Body of pancreas (tissue), 4 donors: ENCODE data around the gene PNMA8C. TPM values are rescaled to one million over a fixed set of nuclear protein-coding genes. Genes with fewer than 3 reads are reported as not detected.
A peak's percentile ranks its signal among the peaks of the same experiment; 100 is the strongest.

Experiments used
- ATAC-seq: fragments of 150-250 bp; one replicate; pipeline ENCODE4 v1.9.1; 2016
- DNase-seq, 4 donors: peaks; one replicate each; pipeline ENCODE4 v3.0.0-alpha.2; 2019
- H3K27ac ChIP-seq, 4 donors: fragments of 200-600 bp; sonication (generic); 1 replicate in 3 of 4; 2 replicates in 1 of 4; pipeline versions ENCODE4 v1.5.1 to v1.6.1; 2016 to 2019; ENCODE audit warnings: mild to moderate bottlenecking in 1 of 4, mixed read lengths in 1 of 4, moderate library complexity in 1 of 4
- H3K27me3 ChIP-seq, 2 donors: fragments of 200-600 bp; sonication (generic); one replicate each; pipeline ENCODE4 v1.6.0; 2016; ENCODE audit warnings: mild to moderate bottlenecking in 1 of 2
- H3K36me3 ChIP-seq, 2 donors: fragments of 200-600 bp; sonication (generic); replicated peaks in 1 of 2; 2 replicates each; pipeline ENCODE4 v1.5.1; 2016; ENCODE audit warnings: low read depth in 2 of 2; ENCODE audit not compliant: insufficient read depth in 1 of 2
- H3K4me1 ChIP-seq: fragments of 200-600 bp; sonication (generic); one replicate; pipeline ENCODE4 v1.6.0; 2016
- H3K4me3 ChIP-seq, 2 donors: fragments of 200-600 bp; sonication (generic); 1 replicate in 1 of 2; 2 replicates in 1 of 2; pipeline ENCODE4 v1.5.1; 2016 to 2019
- H3K9me3 ChIP-seq, 3 donors: fragments of 200-600 bp; sonication (generic); 1 replicate in 2 of 3; 2 replicates in 1 of 3; pipeline ENCODE4 v1.5.1; 2016
- POLR2A ChIP-seq, 3 donors: fragments of 450-650 bp; IDR thresholded peaks; one replicate each; pipeline ENCODE4 v1.6.1; 2016; ENCODE audit warnings: antibody characterized with exemption in 3 of 3, mild to moderate bottlenecking in 2 of 3
- WGBS, 2 donors: methylation state at CpG; one replicate each; pipeline ENCODE4 v1.1.5; 2017; 5-methylcytosine and 5-hydroxymethylcytosine counted together
- intact Hi-C: fragments of 100-400 bp; cut with DNase I; formaldehyde crosslinking; loops from one replicate; pipeline ENCODE4 v1.15.1; 2023
- total RNA-seq, 2 donors: library from RNA; depleted of rRNA; stranded (reverse); fragments of >200 nt; gene quantifications; one replicate each; pipeline ENCODE4 v1.1.0, GENCODE V29; 2016
- TF ChIP-seq, protein P1 (sequence below), 7 experiments: fragments of 450-650 bp in 4 of 7; fragments of 200-600 bp in 3 of 7; sonication (generic) in 3 of 7; IDR thresholded peaks; one replicate each; pipeline ENCODE4 v1.5.1; 2016 to 2019; ENCODE audit warnings: antibody characterized with exemption in 7 of 7

The PNMA8C gene
- total RNA-seq, 2 donors from 2014 or later: not detected

DNA sequence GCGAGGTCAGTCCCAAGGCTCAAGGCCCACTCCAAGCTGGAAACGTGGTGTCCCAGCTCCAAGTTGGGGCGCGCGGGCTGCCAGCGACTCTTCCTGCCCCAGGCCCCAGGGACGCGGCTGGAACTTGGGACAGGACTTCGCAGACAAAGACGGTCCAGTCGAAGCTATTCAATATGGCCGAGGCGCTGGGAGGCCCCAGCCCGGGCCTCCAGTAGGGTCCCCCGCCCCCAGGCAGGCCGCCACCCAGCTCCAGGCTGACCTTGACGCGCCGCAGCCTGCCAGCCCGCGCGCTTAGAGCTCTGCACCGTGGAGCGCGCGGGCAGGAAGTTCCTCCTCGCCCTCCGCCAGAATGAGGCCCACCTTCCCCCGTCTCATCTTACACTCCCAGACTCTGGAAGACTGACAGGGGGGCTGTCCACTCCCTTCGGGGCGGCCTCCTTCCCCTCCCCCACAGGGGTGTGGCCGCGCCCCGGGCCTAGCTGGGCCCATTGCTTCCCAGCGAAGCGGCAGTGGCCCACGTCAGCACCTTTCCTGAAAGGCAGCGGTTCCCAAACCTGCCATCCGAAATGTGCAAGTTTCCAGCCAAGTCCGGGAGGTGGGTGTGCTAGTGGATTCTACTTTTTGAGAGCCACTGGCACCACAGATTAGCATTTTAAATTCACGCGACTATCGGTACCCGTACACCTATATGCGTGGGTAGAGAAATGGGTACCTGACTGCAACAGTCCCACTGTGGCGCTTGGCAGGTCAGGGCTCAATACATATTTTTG is 15.3 kb downstream of the PNMA8C start, which contains the start of gene CCDC8:
TSS of gene CCDC8 (minus strand) at position 303 of the 770 bp plus-strand sequence. CDS start 754 bp downstream, outside the sequence.
- Histone ChIP-seq H3K4me1 (peaks cover 52% of the 10 kb centered on the region), H3K36me3 (no peaks in the 10 kb centered on the region), H3K4me3 (peak within 1 kb of the TSS; percentile 31 to 83), H3K9me3 (no peaks in the 10 kb centered on the region), H3K27ac (peak within 1 kb of the TSS; percentile 72 to 85 (median 82)), H3K27me3 (no peaks in the 10 kb centered on the region)
- WGBS, 2 donors: 4 to 6% methylated on average over 15 to 46 of the region's 46 CpGs
- TF ChIP-seq POLR2A (IDR thresholded peaks at IDR 0.05): peak; percentile 86 to 92 (median 91)
- TF ChIP-seq, protein P1, sequence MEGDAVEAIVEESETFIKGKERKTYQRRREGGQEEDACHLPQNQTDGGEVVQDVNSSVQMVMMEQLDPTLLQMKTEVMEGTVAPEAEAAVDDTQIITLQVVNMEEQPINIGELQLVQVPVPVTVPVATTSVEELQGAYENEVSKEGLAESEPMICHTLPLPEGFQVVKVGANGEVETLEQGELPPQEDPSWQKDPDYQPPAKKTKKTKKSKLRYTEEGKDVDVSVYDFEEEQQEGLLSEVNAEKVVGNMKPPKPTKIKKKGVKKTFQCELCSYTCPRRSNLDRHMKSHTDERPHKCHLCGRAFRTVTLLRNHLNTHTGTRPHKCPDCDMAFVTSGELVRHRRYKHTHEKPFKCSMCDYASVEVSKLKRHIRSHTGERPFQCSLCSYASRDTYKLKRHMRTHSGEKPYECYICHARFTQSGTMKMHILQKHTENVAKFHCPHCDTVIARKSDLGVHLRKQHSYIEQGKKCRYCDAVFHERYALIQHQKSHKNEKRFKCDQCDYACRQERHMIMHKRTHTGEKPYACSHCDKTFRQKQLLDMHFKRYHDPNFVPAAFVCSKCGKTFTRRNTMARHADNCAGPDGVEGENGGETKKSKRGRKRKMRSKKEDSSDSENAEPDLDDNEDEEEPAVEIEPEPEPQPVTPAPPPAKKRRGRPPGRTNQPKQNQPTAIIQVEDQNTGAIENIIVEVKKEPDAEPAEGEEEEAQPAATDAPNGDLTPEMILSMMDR (IDR thresholded peaks at IDR 0.05): no peak
- intact Hi-C loops: no loop called here
- peak; percentile 93 to 96 (median 95) for DNase-seq
- ATAC-seq: peak; percentile 94

DNA sequence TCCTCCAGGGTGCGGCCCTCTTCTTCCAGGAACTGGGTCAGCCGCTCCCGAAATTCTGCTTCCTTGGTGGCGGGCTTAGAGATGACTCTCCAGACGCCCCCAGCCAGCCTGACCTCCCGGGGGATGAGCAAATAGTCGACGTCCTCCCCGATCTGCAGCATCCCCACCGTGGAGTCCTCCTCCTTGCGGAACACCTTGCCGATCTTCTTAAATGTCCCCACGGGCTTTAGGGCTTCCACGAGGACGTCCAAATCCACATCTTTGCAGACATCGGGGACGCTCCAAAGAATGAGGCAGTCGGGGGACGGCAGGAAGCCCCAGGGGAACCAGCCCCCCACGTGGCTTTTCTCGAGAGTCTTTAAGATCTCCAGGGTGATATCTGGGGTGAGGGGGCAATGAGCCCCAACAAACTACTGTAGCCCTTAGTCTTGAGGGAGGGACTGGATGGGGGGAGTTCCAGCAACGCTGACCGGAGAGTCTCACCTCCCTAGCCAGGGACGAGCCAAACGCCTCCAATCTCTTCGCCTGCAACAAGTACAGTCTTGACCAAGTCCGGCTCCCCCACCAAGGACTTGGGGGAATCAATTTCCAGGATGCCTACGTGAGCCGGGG is 16.0 kb downstream of the PNMA8C start:
- Histone ChIP-seq H3K27me3 (no peaks in the 10 kb centered on the region), H3K36me3 (no peaks in the 10 kb centered on the region), H3K4me3 (peak overlapping the region; percentile 31 to 83), H3K27ac (peak overlapping the region; percentile 72 to 85 (median 82)), H3K4me1 (peaks cover 56% of the 10 kb centered on the region), H3K9me3 (no peaks in the 10 kb centered on the region)
- TF ChIP-seq, protein P1 (IDR thresholded peaks at IDR 0.05): no peak
- TF ChIP-seq POLR2A (IDR thresholded peaks at IDR 0.05): no peak
- 0 to 2% methylated on average over 23 to 24 of the region's 29 CpGs for WGBS, 2 donors
- ATAC-seq (no peak), DNase-seq (no peak)
- intact Hi-C loops: no loop called here

DNA sequence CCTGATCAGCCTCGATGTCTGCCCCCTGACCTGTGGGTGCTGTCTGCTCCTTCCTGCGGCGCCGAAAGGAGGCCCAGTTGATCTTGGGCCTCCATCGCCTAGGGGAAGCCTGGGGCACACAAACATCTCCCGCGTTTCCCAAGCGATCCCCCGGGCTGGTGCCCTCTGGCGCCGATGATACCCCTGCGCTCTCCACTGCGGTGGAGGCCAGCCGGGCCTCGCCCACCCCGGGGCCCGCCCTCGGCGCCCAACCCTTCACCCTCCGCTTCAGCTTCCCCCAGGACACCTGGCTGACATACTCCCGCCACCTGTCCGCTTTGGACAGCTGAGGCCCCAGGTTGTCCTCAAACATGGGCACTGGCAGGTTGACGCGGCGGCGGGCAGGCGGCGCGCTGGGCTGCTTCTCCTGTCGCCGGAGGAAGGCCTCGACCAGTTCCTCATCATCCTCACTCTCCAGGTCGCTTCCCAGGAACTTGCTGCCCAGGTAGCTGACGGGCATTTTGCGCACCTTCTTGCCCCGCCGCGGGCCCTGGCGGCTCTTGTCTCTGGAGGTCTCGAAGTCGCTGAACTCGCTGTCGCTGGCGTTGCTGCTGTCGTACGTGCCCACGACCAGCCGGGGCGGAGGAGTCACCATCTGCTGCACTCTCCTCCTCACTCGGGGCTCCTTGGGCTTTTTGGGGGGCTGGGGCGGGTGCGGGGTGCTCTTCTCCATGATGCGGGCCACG is 16.6 kb downstream of the PNMA8C start:
- 6 to 11% methylated on average over 26 to 52 of the region's 54 CpGs for WGBS, 2 donors
- Histone ChIP-seq H3K4me1 (peaks cover 57% of the 10 kb centered on the region), H3K36me3 (no peaks in the 10 kb centered on the region), H3K27me3 (no peaks in the 10 kb centered on the region), H3K4me3 (peak overlapping the region; percentile 31 to 83), H3K27ac (peak overlapping the region; percentile 39 to 85 (median 82)), H3K9me3 (no peaks in the 10 kb centered on the region)
- intact Hi-C loops: no loop called here
- peak in 2 of 4 donors; percentile 32 to 50 for DNase-seq
- no peak for ATAC-seq
- TF ChIP-seq, protein P1 (IDR thresholded peaks at IDR 0.05): peak in 1 of 7 experiments; percentile 5
- TF ChIP-seq POLR2A (IDR thresholded peaks at IDR 0.05): peak in 1 of 3 donors; percentile 26

DNA sequence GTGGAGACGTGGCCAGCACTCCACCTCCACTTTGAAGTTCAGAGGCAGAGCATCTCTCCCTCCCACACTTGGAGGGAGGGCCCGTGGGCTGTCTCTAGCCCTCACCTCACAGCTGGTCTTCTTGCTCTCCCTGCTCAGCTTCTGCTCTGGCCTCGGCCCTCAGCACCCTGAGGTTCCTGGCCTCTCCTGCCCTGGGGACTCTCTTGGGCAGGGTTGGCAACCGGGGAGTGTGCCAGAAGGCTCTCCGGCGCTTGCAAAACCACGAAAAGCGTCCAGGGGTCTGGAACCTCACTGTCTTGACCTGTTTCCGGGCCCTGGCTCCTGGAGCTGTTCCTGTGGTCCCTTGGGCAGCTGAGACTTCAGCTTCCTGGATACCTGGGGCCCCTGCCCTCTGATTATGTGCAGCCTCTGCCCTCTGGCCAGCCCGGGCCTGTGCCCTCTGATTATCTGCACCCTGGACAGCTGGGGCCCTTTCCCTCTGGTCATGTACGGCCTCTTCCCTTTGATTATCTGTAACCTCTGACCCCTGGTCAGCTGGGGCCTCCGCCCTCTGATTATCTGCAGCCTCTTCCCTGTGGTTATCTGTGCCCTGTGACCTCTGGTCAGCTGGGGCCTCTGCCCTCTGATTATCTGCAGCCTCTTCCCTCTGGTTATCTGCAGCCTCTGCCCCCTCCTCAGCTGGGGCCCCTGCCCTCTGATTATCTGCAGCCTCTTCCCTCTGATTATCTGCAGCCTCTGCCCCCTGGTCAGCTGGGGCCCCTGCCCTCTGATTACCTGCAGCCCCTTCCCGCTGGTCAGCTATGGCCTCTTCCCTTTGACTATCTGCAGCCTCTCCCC is 17.4 kb downstream of the PNMA8C start:
- ATAC-seq (no peak), DNase-seq (no peak)
- H3K4me3 ChIP-seq: peak overlapping the region; percentile 31 to 83
- intact Hi-C loops: no loop called here
- H3K27me3 ChIP-seq: no peaks in the 10 kb centered on the region
- peaks cover 56% of the 10 kb centered on the region for H3K4me1 ChIP-seq
- 43 to 58% methylated on average over 13 of the region's 13 CpGs for WGBS, 2 donors
- TF ChIP-seq, protein P1 (IDR thresholded peaks at IDR 0.05): no peak
- no peak for TF ChIP-seq POLR2A (IDR thresholded peaks at IDR 0.05)
- H3K9me3 ChIP-seq: no peaks in the 10 kb centered on the region
- H3K27ac ChIP-seq: peak overlapping the region in 3 of 4 donors; percentile 82 to 85 (median 83)
- H3K36me3 ChIP-seq: no peaks in the 10 kb centered on the region
